GM18873 (cell line): ENCODE measurements around the gene LRRTM4.
"Not testable (repeated sequence)": the region's sequence is repeated elsewhere in the genome, so short reads cannot be mapped to it uniquely, and the experiment has no call there.

Experiments used
- ATAC-seq: cut with Tn5 transposase; IDR thresholded peaks from one replicate; pipeline ENCODE4 v1.9.1; 2021; ENCODE audit warnings: mild to moderate bottlenecking, moderate library complexity, moderate number of reproducible peaks; ENCODE audit not compliant: unreplicated experiment, low FRiP score

The LRRTM4 gene

GRCh38 chr2:77190721-77191346 is 331.3 kb downstream of the LRRTM4 start:
- ATAC-seq = no peak

- no peak for ATAC-seq
Measured at GRCh38 chr2:77185052-77185451, 337.1 kb downstream of the LRRTM4 start.

DNA sequence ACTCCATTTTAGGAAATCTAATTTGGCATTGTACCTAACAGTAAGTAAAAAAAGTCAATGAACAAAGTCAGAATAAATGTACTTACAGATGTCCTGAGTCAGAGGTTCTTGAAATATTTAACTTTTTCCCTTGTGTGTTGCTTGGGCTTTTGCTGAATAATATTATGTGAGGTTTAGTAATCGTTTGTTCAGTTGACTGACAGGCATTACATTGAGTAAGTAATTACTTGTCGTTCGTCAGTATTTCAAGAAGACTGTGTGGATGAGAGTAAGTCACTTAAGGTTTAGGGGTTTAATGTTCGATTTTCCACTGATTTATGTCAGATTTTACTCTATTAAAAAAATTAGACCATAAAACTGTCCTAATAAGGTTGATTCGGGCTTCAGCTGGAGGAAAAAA is 342.9 kb downstream of the LRRTM4 start:
- no peak for ATAC-seq

DNA sequence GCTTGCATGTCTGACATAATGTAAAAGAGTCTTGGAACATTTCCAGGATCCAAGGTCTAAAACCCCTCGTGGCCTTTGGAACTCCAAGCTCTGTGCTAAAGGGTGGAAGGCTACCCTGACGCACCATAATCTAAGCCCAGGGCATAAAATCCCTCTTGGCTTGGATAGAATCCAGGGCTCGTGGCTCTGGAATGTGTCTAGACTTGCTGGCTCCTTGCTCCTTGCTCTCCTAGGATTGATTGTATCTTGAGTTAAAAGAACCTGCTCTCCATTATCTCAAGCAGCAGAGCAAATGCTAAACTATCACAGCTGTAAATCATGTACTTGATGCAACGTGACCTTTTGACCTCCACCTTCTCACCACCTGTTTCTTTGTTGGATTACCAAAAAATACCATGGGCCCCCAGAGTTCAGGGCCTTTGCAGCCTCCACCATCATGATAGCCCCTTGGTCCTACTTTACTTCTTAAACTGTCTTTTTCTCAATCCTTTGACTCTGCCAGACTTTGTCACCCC is 346.9 kb downstream of the LRRTM4 start:
- not testable (repeated sequence) for ATAC-seq

GRCh38 chr2:77169426-77169825 is 352.8 kb downstream of the LRRTM4 start:
- no peak for ATAC-seq

DNA sequence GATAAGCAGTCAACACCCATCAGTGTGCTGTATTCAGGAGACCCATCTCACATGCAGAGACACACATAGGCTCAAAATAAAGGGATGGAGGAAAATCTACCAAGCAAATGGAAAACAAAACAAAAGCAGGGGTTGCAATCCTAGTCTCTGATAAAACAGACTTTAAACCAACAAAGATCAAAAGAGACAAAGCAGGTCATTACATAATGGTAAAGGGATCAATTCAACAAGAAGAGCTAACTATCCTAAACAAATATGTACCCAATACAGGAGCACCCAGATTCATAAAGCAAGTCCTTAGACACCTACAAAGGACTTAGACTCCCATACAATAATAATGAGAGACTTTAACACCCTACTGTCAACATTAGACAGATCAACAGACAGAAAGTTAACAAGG is 358.2 kb downstream of the LRRTM4 start:
- ATAC-seq = not testable (repeated sequence)

DNA sequence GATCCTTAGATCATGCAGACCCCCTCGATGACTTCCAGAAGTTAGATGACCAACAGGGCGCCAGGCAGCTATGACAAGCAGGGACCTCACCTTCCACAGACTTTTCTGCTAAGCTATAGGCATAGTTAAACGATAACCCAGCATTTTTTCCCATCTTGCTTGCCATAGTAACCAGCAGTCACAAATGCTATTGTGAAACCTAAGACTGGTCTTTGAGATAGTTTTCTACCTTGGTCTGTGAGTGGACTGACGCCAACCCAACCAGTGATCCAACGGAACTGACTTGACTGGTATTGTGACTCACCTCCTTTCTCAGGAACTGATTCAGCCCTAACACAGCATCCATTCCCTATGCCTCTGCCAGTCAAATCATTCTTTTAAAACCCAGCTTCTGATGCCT is 361.2 kb downstream of the LRRTM4 start:
- ATAC-seq = no peak

DNA sequence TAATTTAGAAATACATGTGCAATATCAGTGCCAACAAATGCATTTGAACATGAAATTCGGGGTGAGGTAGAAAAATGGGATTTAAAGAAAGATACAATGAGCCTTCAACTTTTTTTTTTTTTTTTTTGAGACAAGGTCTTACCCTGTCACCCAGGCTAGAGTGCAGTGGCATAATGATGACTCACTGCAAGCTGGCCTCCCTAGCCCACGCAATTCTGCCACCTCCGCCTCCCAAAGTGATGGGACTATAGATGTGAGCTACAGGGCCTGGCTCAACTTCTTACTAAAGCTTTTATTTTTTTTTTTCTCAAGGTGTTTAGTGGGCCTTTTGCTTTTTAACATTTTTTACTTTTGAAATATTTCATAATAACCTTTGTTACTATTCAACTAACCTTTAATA is 365.6 kb downstream of the LRRTM4 start:
- ATAC-seq = no peak

DNA sequence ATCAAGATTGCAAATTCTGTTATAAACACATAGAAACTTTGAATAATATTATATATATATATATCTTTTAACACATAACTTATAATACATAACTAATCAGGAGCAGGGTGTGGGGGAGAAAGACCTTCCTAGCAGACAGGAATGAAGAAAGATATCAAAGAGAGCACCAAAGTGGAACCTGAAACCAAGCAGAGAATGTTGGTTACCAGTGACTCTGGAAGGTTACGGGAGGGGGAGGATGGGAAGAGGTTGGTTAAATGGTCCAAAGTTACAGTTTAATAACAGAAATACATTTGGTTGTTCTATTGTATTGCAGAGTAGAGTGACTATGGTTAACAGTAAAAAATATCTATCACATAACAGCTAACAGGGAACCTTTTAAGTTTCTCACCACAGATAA is 366.7 kb downstream of the LRRTM4 start:
- ATAC-seq = no peak

DNA sequence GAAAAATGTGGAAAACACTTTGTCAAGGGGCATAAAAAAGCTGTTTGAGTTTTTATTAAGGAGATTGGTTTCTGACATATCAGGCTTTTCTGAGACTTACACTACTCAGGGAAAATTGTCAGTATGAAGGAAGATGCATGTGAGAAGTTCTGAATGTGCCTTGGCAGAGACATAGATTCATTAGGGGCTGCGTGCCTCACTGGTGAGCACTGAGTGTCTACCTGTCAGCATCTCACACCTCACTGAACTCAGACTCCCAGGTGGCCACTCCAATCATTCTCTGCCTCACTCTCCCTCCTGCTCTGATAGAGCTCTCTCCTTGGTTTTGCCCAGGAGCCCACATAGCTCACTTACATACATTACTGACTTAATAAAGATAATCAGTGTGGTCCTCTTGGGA is 372.6 kb downstream of the LRRTM4 start:
- ATAC-seq = no peak

DNA sequence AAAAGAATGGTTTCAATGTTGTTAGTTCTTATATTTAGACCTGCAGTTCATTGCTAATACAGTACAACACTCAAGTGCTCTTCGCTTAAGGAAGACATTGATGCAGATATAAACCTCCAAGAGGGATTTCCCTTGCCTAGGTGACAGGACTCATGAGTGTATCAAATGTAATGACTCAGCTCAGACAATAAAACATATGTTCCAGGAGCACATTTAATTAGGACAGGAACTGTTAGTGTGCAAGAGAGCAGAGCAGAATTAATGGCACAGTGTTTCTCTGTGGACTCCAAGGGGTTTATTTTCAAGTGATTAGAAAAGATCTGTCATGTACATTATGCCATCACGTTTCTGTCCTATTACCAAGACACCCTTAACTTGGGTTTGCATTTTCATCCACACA is 375.0 kb downstream of the LRRTM4 start:
- ATAC-seq = no peak

DNA sequence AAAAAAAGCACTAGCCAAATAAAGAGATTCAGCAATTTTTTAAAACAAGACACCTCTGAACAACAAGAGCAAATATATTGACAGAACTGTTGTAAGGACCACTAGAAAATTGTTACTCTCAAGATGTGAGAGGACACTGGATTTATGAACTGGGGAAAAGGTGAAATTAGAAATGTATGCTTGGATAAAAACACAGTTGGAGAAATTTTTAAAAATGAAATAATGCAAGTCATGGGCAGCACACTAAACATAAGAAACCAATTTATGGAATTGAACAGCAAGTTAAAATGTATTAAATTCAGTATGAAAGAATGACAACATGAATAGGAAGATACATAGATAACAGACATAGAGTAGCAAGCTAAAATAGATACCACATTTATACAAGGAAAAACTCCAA is 377.4 kb downstream of the LRRTM4 start:
- no peak for ATAC-seq

- no peak for ATAC-seq
Measured at GRCh38 chr2:77142141-77142540, 380.0 kb downstream of the LRRTM4 start.

- ATAC-seq = not testable (repeated sequence)
Measured at GRCh38 chr2:77128479-77128878, 393.7 kb downstream of the LRRTM4 start.

DNA sequence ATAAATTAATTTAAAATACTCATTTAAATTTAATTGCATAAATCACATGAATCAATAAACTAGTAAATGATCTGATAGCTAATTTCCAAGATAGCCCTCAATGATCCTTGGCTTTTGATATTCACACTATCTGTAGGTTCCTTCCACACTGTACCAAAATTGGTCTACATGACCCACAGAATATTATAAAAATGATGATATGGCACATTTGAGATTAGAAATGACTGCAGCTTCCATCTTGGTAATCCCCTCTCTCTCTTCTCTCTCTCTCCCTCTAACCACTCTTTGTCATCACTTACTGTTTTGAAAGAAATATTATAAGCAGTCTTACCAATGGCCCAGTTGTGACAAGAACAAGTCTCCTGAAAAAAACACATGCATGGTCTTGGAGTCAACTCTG is 394.8 kb downstream of the LRRTM4 start:
- ATAC-seq = no peak

DNA sequence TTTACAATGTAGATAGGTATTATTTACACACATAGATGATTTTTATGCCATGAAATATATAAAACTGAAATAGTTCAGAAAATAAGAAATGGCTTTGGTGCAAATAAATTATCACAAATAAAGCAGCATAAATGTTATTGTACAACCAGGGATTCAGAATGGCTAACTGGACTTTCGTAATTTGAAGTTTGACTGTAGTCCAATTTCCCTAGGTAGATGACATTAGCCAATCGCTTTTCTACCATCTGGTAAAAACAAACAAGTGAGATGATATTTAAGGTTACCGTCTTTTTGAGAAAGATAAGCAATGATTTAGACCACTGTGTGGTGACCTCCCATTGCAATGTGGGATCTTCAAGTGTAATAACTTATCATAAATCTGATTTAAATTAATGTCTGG is 400.7 kb downstream of the LRRTM4 start:
- ATAC-seq = no peak

- ATAC-seq = no peak
Measured at GRCh38 chr2:77119333-77119732, 402.8 kb downstream of the LRRTM4 start.

DNA sequence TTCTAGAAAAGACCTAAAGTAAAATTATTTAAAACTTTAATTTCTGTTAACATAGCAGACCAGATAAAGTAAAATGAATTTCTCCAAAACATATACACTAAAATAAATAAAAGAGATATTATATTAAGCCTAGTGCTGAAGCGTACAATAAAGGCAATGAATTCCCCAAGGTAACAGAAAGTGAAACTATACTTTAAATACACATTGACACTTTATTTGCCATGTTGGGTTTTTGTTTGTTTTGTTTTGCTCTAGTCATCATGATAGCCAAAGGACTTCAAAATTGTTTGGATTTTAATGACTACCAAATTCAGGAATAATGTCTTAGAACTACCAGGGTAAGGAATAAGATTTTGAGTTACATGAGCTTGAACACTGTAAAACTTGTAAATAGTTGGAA is 413.3 kb downstream of the LRRTM4 start:
- no peak for ATAC-seq

GRCh38 chr2:77105008-77105407 is 417.2 kb downstream of the LRRTM4 start:
- ATAC-seq = no peak

GRCh38 chr2:77104554-77104953 is 417.6 kb downstream of the LRRTM4 start:
- no peak for ATAC-seq

DNA sequence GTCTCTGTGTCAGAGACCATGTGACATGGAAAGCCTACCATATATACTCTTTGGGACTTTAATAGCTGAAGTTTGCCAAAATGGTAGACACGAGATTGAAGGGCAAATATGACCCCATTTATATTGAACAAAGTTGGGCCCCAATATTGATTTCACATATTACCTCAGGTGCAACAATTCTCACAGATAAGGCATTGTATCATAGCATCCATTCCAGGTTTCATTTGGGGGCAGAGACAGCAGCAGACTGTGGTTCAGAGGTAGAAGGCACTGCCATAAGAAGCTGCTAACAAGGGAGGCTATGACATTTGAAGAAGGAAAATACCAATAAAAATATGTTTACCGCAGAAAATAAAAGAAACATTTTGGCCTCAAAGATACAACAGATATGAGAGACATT is 419.2 kb downstream of the LRRTM4 start:
- ATAC-seq = no peak

- no peak for ATAC-seq
Measured at GRCh38 chr2:77101796-77102452, 420.3 kb downstream of the LRRTM4 start.
